GM18873 (cell line): Measurements from ENCODE around the gene JAM3.

Experiments
- ATAC-seq: cut with Tn5 transposase; IDR thresholded peaks from one replicate; pipeline ENCODE4 v1.9.1; 2021; ENCODE audit warnings: mild to moderate bottlenecking, moderate library complexity, moderate number of reproducible peaks; ENCODE audit not compliant: unreplicated experiment, low FRiP score

The JAM3 gene

GRCh38 chr11:134068829-134069425 lies at the start of gene JAM3:
Gene JAM3, plus strand, starts transcription at chr11:134069072. Its CDS starts 12 bp downstream, at chr11:134069084.
- ATAC-seq: peak; percentile 61

GRCh38 chr11:134019500-134019899 lies 49.4 kb upstream of the JAM3 start:
- ATAC-seq: no peak

GRCh38 chr11:134020598-134020997 lies 48.3 kb upstream of the JAM3 start:
- ATAC-seq: no peak

DNA sequence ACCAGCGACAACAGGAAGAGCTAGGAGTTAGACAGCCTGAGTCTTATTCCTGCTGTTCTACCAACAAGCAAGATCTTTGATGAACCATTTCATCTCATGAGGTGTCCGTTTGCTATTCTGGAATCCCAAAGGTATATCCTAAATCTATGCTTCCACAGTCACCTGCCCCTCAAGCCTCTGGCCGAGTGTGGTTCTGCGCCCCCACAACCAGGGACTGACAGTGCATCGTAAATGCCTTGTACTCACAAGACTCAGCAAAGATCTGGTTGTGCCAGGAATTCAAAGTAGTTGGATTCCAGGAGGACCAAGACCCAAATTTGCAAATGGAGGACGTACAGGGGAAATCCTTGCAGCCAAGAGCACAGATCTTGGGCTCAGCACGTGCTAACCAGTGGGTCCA lies 47.5 kb upstream of the JAM3 start:
- no peak for ATAC-seq

- ATAC-seq: no peak
Measured at GRCh38 chr11:134022748-134023147, 46.1 kb upstream of the JAM3 start.

GRCh38 chr11:134024420-134025081 lies 44.3 kb upstream of the JAM3 start:
- ATAC-seq: no peak

GRCh38 chr11:134025082-134025429 lies 43.8 kb upstream of the JAM3 start:
- no peak for ATAC-seq

DNA sequence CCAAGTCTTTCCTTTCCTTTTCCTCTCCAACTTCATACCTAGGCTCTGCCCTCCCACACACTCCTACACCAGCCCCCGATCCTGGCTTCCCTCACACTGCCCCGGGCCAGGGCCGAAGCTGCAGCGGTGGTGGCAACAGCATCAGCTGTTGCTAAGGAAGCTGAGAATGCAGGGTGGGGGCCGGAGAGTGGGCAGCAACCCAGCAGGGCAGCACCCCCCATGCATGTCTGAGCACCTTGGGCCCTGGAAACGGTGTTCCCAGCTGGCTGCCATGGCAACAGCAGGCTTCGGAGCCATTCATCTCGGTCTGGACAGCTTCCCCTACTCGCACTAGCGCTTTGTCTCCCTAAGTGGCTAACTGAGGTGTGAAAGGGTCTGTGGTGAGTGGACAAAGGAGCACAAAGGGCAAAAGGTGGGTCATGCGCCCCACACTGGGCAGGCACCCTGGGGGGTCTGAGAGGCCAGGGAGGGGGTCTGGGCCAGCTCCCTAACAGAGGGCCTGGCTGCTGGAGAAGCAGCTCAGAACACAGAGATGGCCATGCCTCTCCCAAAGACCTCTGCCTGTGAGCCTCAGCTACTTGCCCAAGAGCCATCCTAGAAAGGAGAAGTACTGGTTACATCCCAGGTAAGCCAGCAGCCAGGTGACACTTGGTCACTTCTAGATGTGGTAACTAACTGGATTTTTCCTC lies 42.1 kb upstream of the JAM3 start:
- no peak for ATAC-seq

DNA sequence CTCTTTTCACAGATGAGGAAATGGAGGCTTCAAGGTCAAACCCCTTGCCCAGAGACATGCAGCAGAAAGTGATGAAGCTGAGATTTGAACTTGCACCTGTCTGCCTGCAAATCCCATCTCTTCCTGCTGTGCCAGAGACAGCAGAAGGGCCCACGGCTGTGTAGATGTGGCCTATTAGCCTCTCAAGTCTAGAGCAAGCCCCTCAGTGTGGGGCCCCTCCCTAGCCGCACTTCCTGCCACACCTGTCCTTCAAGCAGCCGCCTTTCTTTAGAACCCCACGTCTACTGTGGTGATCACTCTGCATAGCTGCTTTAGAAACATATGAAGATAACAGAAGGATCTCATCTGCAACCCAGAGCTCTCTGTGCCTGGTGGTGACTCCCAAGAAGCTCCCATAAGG lies 41.2 kb upstream of the JAM3 start:
- no peak for ATAC-seq

GRCh38 chr11:134028368-134028920 lies 40.4 kb upstream of the JAM3 start:
- ATAC-seq: no peak

DNA sequence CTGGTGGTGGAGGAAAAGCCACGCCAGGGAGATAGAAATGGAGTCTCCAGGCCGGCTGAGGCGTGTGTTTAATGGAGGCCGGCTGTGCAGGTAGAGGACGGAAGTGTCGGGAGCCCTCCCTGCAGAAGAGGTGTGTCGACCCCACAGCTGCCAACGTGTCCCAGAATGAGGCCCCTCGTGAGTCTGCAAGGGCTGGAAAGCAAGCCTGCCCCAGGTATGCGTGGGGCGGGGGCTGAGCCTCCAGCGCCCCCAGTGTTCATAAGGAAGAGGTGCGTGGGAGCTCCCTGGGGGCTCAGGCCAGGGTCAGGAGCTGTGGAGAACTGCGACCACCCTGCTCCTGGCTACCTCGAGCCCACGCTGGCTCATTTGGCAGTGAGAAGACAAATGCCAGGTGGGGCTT lies 38.0 kb upstream of the JAM3 start:
- ATAC-seq: no peak

GRCh38 chr11:134032043-134032442 lies 36.8 kb upstream of the JAM3 start:
- ATAC-seq: no peak

DNA sequence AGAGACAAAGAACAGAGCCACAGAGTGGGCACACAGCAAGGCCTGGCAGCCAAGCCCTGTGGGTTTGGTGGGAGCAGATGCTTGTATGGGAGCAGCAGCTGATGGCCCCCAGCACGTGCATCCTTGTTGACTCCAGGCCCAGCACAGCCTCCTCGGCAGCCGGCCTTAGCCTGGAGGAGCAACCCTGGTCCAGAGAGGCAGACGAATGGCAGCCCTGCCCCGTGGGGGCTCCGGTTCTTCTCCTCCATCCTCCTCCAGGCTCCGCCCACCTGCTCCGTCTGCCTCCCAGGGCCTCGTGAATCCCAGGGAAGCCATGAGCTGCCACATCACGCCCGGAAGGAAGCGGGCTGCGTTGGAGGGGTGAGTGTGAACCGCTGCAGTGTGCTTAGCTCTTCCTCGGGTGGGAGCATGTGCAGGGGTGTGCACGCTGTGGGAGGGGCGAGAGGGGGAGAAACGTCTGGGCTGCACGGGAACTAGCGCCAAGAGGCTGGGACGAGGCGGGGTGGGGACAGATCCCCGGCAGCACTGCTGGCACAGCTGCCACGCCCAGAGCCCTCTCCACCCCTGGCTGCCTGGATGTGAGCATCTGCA lies 36.3 kb upstream of the JAM3 start:
- no peak for ATAC-seq

- no peak for ATAC-seq
Measured at GRCh38 chr11:134033276-134033675, 35.6 kb upstream of the JAM3 start.

DNA sequence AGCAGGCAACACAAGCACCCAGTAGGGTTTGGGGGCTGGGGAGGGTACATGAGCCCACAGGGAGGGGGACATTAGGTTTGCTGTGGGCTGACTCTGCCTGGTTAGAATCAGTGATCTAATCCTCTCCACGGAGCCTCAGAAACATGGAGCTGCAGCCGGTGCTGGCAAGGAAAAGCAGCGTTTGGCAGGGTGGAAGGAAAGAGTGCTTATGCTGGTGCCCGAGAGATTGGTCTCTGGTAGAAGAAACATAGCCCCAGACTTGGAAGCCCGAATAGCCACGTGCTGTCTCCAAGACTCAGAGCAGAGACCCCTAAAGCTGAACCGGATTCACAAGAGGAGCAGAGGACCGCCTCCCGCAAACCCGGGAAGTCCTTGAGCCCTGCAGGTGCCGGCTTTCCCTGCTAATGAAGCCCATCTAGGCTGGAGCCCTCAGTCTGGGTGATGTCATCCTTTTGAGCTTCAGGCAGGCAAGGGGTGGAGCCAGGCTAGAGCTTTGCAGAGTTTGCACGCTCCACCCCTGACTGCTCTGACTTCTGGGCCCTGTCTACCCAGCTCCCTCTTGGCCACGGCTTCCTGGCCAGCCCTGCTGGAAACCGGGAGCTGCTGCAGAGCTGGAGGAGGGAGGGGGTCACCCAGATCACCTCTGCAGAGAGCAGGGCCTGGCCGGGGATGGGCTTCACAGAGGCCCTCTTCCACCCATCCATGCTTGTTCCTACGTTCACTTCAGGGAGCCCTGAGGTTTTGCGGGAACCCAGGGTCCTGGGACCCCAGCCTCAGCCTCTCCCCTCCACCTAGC lies 35.0 kb upstream of the JAM3 start:
- peak; percentile 52 for ATAC-seq

- ATAC-seq: no peak
Measured at GRCh38 chr11:134034496-134035381, 34.1 kb upstream of the JAM3 start.

DNA sequence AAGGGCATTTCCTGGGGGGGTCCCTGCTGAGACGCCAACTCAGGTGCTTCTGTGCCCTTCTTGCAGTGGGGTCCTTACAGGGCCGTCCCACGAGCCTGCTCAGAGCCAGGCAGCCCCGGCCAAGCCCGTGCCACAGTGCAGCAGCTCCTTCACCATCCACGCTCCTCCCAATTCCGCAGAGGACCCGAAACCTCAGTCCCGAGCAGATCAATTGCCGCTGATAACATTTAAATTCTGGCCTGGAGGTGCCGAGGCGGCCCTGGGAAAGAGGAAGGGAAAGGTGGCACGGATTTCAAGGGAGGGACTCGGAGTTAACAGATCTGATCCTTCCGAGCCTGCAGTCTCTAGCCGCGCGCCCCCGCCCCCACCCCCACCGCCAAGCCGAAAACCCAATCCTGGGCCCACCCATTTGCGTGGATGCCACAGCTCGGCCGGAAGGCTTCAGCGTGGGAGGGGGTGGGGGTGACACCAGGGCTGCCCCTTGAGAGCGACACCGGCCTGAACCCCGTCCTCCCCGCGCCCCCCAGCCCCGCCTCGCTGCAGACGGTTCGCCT lies 32.3 kb upstream of the JAM3 start:
- ATAC-seq: no peak

DNA sequence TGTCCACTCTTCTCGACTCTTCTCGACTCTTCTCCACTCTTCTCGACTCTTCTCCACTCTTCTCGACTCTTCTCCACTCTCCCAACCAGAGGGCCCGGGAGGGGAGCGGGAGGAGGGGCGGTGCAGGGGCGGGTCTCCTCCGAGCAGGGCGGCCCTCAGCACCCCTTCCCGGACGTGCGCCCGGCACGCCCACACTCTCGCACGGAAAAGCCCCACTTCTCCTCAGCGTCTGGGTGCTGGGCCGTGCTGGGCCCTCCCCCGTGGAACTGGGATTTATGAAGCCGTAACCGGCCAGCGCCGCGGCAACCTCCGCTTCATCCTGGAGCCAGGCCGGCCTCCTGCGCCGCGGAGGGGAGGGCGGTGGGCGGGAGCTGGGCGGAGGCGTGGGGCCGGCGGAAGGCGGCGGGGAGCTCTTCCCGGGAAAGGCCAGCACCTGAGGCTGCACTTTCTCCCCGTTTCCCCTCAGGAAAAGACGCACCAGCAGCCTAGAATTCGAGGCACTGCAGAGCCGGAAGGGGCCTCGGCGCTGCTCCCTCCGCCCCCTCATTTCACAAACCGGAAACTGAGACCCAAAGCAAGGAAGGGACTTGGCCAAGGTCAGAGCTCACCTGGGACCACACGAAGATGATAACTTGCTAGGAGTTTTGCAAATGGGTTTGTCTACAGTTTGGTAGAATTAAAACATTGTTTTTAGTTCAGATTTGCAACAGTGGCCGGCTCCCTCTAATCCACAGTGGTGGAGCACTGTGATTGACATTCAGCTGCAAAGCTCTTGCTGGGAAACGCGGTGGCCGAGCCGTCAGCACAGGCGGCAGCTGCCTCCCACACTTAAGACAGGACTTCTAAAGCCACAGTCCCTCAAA lies 31.6 kb upstream of the JAM3 start:
- peak; percentile 62 for ATAC-seq
